K562 (cell line): ENCODE data around the gene CD52. TPM values are rescaled to one million over a fixed set of nuclear protein-coding genes. Genes with fewer than 3 reads are reported as not detected.

Source experiments
- ARID1B ChIP-seq: fragments of 450-650 bp; IDR thresholded peaks from 2 replicates; pipeline ENCODE4 v1.6.1; 2016; ENCODE audit warnings: antibody characterized with exemption, mild to moderate bottlenecking, inconsistent platforms
- ATF7 ChIP-seq: fragments of 450-650 bp; IDR thresholded peaks from 2 replicates; pipeline ENCODE4 v1.7.1; 2014; ENCODE audit warnings: mild to moderate bottlenecking, moderate library complexity
- CBX3 ChIP-seq, 2 experiments: IDR thresholded peaks; 1 replicate in 1 of 2; 2 replicates in 1 of 2; pipeline ENCODE4 v1.6.1; 2012; ENCODE audit warnings: inconsistent platforms in 2 of 2, low read length in 2 of 2, borderline replicate concordance in 1 of 2, control low read depth in 1 of 2
- E4F1 ChIP-seq: fragments of 250-450 bp; sonication (Bioruptor Pico); IDR thresholded peaks from 2 replicates; pipeline ENCODE4 v1.5.0; 2021; ENCODE audit warnings: mild to moderate bottlenecking, borderline replicate concordance
- GTF2A2 ChIP-seq: IDR thresholded peaks from 2 replicates; pipeline ENCODE4 v1.6.1; 2016; ENCODE audit warnings: mild to moderate bottlenecking, missing genetic modification characterization, missing compliant biosample characterization
- HMGN3 ChIP-seq: IDR thresholded peaks from 2 replicates; pipeline ENCODE4 v1.6.1; 2011; ENCODE audit warnings: borderline replicate concordance, low read depth, mild to moderate bottlenecking, mixed read lengths, low read length; ENCODE audit not compliant: insufficient read length; ENCODE audit errors: extremely low read depth
- HOXB6 ChIP-seq: fragments of 250-450 bp; sonication (Bioruptor Pico); IDR thresholded peaks from 2 replicates; pipeline ENCODE4 v1.5.1; 2022; ENCODE audit warnings: mild to moderate bottlenecking, borderline replicate concordance
- MCM5 ChIP-seq: fragments of 450-650 bp; IDR thresholded peaks from 2 replicates; pipeline ENCODE4 v1.6.1; 2016; ENCODE audit warnings: low read depth
- POLR2B ChIP-seq: fragments of 450-650 bp; IDR thresholded peaks from 2 replicates; pipeline ENCODE4 v1.6.1; 2018; ENCODE audit warnings: low read depth; ENCODE audit not compliant: partially characterized antibody
- PTBP1 ChIP-seq: fragments of 200-400 bp; formaldehyde crosslinking; IDR thresholded peaks from 2 replicates; pipeline ENCODE4 v1.6.1; 2017; ENCODE audit warnings: low read depth, low read length
- ZNF224 ChIP-seq: sonication (generic); formaldehyde crosslinking; IDR thresholded peaks from 2 replicates; pipeline ENCODE4 v1.8.0; 2022; ENCODE audit warnings: mild to moderate bottlenecking, missing genetic modification reagents
- polyA plus RNA-seq, 8 experiments: library from polyadenylated mRNA; depleted of rRNA in 4 of 8; stranded (reverse) in 5 of 8; unstranded in 3 of 8; fragments of >200 nt; fragmentation: Nextera tagmentation in 2 of 8; fragmentation: Illumina TruSeq in 1 of 8; extraction: Ambion mirVana in 2 of 8; extraction: Trizol in 1 of 8; gene quantifications; 2 replicates each; pipeline versions ENCODE4 v1.2.1 to v1.2.3, GENCODE V29; 2011 to 2014; ENCODE audit warnings: inconsistent platforms in 1 of 8, missing spikeins in 1 of 8
- total RNA-seq, 7 experiments: library from RNA; depleted of rRNA in 6 of 7; stranded (reverse); fragments of >200 nt in 6 of 7; fragmentation: Illumina TruSeq in 2 of 7; extraction: Trizol in 2 of 7; gene quantifications; 2 replicates each; pipeline versions ENCODE4 v1.2.1 to v1.2.3, GENCODE V29; 2011 to 2021; ENCODE audit warnings: low replicate concordance in 1 of 7
- TF ChIP-seq, protein P1 (sequence below): fragments of 150-350 bp; conservative IDR thresholded peaks from 2 replicates; pipeline ENCODE4 v1.6.1; 2014; ENCODE audit warnings: low read length
- TF ChIP-seq, protein P2 (sequence below), 2 experiments: fragments of 450-650 bp; IDR thresholded peaks; 2 replicates each; pipeline ENCODE4 v1.6.1; 2016; ENCODE audit warnings: mild to moderate bottlenecking in 2 of 2, borderline replicate concordance in 1 of 2, low read depth in 1 of 2, moderate library complexity in 1 of 2

The CD52 gene
- total and polyA plus RNA-seq, 9 of the 15 experiments (the other 6 are each of a cell fraction or from before 2014, with no cell fraction given) = 34.9 to 488 (median 173) TPM

DNA sequence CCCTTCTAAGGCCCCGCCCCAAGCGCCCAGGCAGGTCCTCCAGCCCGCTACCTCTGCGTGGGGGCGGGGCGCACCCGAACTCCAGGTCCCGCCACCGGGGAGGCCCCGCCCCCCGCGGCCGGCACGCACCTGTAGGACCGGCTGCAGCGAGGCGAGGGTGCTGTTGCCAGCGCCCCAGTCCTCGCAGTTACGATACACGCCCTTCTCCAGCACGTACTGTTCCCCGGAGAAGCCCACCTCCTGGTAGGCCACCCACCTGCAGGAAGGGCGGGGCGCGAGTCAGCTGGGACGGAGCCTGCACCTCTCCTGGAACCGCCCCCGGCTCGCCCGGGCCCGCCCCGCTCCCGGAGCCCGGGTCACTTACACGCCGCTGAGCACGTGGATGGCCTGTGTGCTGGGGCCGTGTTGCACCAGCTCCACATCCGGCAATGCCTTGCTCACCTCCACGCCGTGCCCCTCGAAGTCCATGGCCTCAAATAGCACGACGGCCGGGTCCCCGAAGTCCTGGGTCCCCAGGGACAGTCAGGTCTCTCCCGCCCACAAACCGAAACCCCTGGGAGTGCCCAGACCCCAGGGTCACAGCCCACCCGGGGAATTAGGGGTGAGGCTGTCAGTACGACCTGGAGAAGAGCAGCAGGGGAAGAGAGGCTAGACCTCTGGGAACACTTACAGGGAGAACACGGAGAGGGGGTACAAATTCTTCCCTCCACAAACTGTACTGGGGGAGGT lies 18.9 kb downstream of the CD52 start (continued):
- peak; percentile 76 for TF ChIP-seq HMGN3
- TF ChIP-seq HOXB6 (CRISPR knock-in tag) = peak; percentile 47; the same call in 1 of the 2 replicates
- peak; percentile 85 for TF ChIP-seq ATF7
- TF ChIP-seq GTF2A2 (tag) = peak; percentile 87
- TF ChIP-seq E4F1 (CRISPR knock-in tag) = peak; percentile 72; the same call in 1 of the 2 replicates
- peak in 1 of 2 experiments; percentile 96; a peak in 2 of 3 replicates for TF ChIP-seq CBX3 (IDR thresholded peaks at IDR 0.05; ENCODE audit: borderline replicate concordance in 1 of 2, low read length in 2 of 2)
- no peak for TF ChIP-seq MCM5
- TF ChIP-seq ZNF224 (CRISPR knock-in tag) = peak; percentile 96
- no peak for TF ChIP-seq PTBP1
- TF ChIP-seq POLR2B = peak; percentile 63
- TF ChIP-seq, protein P1, sequence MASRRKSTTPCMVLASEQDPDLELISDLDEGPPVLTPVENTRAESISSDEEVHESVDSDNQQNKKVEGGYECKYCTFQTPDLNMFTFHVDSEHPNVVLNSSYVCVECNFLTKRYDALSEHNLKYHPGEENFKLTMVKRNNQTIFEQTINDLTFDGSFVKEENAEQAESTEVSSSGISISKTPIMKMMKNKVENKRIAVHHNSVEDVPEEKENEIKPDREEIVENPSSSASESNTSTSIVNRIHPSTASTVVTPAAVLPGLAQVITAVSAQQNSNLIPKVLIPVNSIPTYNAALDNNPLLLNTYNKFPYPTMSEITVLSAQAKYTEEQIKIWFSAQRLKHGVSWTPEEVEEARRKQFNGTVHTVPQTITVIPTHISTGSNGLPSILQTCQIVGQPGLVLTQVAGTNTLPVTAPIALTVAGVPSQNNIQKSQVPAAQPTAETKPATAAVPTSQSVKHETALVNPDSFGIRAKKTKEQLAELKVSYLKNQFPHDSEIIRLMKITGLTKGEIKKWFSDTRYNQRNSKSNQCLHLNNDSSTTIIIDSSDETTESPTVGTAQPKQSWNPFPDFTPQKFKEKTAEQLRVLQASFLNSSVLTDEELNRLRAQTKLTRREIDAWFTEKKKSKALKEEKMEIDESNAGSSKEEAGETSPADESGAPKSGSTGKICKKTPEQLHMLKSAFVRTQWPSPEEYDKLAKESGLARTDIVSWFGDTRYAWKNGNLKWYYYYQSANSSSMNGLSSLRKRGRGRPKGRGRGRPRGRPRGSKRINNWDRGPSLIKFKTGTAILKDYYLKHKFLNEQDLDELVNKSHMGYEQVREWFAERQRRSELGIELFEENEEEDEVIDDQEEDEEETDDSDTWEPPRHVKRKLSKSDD = no peak
- TF ChIP-seq, protein P2, sequence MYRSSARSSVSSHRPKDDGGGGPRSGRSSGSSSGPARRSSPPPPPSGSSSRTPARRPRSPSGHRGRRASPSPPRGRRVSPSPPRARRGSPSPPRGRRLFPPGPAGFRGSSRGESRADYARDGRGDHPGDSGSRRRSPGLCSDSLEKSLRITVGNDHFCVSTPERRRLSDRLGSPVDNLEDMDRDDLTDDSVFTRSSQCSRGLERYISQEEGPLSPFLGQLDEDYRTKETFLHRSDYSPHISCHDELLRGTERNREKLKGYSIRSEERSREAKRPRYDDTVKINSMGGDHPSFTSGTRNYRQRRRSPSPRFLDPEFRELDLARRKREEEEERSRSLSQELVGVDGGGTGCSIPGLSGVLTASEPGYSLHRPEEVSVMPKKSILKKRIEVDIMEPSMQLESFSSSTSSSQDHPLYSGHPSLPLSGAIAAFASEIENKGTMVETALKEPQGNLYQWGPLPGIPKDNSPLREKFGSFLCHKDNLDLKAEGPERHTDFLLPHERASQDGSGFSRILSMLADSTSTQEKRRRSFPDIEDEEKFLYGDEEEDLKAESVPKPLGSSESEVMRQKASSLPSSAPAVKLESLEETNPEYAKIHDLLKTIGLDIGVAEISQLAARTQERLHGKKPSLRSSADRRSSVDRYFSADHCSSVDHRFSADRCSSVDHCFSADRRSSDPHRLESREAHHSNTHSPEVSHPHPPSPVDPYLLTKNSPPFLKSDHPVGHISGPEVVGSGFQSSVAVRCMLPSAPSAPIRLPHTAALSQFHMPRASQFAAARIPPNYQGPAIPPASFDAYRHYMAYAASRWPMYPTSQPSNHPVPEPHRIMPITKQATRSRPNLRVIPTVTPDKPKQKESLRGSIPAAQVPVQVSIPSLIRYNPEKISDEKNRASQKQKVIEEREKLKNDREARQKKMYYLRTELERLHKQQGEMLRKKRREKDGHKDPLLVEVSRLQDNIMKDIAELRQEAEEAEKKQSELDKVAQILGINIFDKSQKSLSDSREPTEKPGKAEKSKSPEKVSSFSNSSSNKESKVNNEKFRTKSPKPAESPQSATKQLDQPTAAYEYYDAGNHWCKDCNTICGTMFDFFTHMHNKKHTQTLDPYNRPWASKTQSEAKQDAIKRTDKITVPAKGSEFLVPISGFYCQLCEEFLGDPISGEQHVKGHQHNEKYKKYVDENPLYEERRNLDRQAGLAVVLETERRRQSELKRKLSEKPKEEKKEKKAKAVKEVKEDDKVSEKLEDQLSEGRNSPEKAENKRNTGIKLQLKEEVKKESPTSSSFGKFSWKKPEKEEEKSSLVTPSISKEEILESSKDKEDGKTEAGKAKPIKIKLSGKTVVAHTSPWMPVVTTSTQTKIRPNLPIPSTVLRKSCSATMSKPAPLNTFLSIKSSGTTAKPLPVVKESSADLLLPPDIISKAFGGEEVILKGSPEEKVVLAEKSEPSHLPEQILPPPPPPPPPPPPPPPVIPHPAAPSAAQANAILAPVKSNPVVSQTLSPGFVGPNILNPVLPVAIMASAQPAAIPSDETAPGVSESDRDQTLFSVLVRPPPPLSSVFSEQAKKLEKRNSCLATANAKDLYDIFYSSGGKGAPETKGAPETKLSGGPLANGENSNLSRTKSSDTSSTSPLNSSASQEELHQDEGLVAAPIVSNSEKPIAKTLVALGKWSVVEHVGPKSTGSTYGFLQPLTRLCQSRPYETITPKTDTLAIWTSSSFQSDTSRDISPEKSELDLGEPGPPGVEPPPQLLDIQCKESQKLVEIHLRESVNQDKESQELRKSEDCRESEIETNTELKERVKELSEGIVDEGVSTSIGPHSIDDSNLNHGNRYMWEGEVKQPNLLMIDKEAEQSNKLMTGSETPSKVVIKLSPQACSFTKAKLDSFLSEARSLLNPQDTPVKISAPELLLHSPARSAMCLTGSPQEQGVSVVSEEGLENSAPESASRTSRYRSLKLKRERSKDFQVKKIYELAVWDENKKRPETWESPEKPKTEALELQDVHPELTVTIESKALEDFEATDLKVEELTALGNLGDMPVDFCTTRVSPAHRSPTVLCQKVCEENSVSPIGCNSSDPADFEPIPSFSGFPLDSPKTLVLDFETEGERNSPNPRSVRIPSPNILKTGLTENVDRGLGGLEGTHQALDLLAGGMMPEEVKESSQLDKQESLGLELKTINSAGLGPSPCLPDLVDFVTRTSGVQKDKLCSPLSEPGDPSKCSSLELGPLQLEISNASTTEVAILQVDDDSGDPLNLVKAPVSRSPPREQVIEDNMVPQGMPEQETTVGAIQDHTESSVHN (IDR thresholded peaks at IDR 0.05; ENCODE audit: borderline replicate concordance in 1 of 2, low read depth in 1 of 2) = 0 out of 4 replicates have a peak, but pooled peaks of 1 of the 2 experiments have one; percentile 33
- peak; percentile 67 for TF ChIP-seq ARID1B
